Adrenal gland (tissue), 5 donors: ENCODE results near the gene INTS3.

Source experiments
- POLR2A ChIP-seq, 2 donors: fragments of 450-650 bp; IDR thresholded peaks; one replicate each; pipeline ENCODE4 v1.6.1; 2017; ENCODE audit warnings: antibody characterized with exemption in 2 of 2, mild to moderate bottlenecking in 2 of 2, moderate library complexity in 1 of 2
- TF ChIP-seq, protein P1 (sequence below), 6 experiments: fragments of 450-650 bp in 4 of 6; fragments of 200-600 bp in 2 of 6; sonication (generic) in 1 of 6; IDR thresholded peaks; 1 replicate in 5 of 6; 2 replicates in 1 of 6; pipeline versions ENCODE4 v1.5.1 to v1.8.0; 2016 to 2021; ENCODE audit warnings: antibody characterized with exemption in 6 of 6, mild to moderate bottlenecking in 2 of 6, moderate library complexity in 1 of 6
- donor health status: DM: no; HTN: no; CAD: no.

GRCh38 chr1:153783233-153784190, 55.7 kb downstream of the INTS3 start:
- TF ChIP-seq, protein P1, sequence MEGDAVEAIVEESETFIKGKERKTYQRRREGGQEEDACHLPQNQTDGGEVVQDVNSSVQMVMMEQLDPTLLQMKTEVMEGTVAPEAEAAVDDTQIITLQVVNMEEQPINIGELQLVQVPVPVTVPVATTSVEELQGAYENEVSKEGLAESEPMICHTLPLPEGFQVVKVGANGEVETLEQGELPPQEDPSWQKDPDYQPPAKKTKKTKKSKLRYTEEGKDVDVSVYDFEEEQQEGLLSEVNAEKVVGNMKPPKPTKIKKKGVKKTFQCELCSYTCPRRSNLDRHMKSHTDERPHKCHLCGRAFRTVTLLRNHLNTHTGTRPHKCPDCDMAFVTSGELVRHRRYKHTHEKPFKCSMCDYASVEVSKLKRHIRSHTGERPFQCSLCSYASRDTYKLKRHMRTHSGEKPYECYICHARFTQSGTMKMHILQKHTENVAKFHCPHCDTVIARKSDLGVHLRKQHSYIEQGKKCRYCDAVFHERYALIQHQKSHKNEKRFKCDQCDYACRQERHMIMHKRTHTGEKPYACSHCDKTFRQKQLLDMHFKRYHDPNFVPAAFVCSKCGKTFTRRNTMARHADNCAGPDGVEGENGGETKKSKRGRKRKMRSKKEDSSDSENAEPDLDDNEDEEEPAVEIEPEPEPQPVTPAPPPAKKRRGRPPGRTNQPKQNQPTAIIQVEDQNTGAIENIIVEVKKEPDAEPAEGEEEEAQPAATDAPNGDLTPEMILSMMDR (IDR thresholded peaks at IDR 0.05), result peak in 4 of 6 experiments; percentile 9 to 51 (median 36)
- peak; percentile 80 for TF ChIP-seq POLR2A (IDR thresholded peaks at IDR 0.05)
